Gastroesophageal sphincter (tissue), 3 donors: ENCODE measurements around the gene LRRC55.

Experiments
- CTCF ChIP-seq, 4 experiments: fragments of 200-600 bp in 2 of 4; fragments of 450-650 bp in 2 of 4; sonication (generic) in 1 of 4; IDR thresholded peaks; one replicate each; pipeline ENCODE4 v1.5.1; 2017 to 2019; ENCODE audit warnings: antibody characterized with exemption in 4 of 4, mild to moderate bottlenecking in 2 of 4, moderate library complexity in 2 of 4
- EP300 ChIP-seq: sonication (generic); formaldehyde crosslinking; IDR thresholded peaks from one replicate; pipeline ENCODE4 v1.6.1; 2017; ENCODE audit warnings: antibody characterized with exemption, mild to moderate bottlenecking

- TF ChIP-seq CTCF (IDR thresholded peaks at IDR 0.05): no peak
- TF ChIP-seq EP300: no peak
Measured at GRCh38 chr11:57146301-57146700, 35.5 kb upstream of the LRRC55 start.
